ENCODE results near the gene BLID.

DNA sequence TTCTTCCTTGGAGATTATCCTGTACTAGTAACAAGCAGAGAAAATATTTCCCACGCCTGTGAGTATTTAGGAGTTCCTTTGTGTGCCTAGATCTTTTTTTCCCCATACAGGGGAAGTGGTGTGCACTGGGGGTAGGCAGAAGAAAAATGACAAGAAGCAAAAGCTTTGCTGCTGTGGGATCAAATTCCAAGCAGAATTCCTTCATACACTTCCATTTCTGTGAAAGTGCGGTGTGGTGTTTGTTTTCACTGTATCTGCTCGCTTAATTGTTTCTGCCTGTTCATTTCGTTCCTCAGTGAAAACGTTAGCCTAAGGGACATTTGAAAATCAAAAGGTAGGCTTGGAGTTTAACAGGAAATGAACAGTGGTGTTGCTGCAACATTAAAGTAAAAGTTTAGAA, 47.9 kb downstream of the BLID start:
- TF ChIP-seq TARDBP (IDR thresholded peaks at IDR 0.05), result no peak
- no peak for TF ChIP-seq SP1 (IDR thresholded peaks at IDR 0.05)
- TF ChIP-seq HDGF (IDR thresholded peaks at IDR 0.05; ENCODE audit: borderline replicate concordance), result no peak
- TF ChIP-seq NFRKB (IDR thresholded peaks at IDR 0.05), result no peak
- TF ChIP-seq BHLHE40 (IDR thresholded peaks at IDR 0.05; ENCODE audit: borderline replicate concordance), result no peak
- TF ChIP-seq ELF4 (IDR thresholded peaks at IDR 0.05), result no peak
- TF ChIP-seq FOXM1 (IDR thresholded peaks at IDR 0.05; ENCODE audit: borderline replicate concordance), result no peak
- TF ChIP-seq LEF1 (IDR thresholded peaks at IDR 0.05; ENCODE audit: borderline replicate concordance), result no peak
- no peak for TF ChIP-seq SUZ12 (IDR thresholded peaks at IDR 0.05)
